Retinal pigment epithelial cell (primary cell): ENCODE results near the gene HTRA3.

Source experiments
- DNase-seq: peaks from one replicate; pipeline ENCODE4 v3.0.0-alpha.2; 2010; ENCODE audit warnings: low read depth
- H3K4me3 ChIP-seq: 2 replicates; pipeline ENCODE4 v1.5.1; 2011; ENCODE audit warnings: mild to moderate bottlenecking, low read length, control low read depth, moderate library complexity
- TF ChIP-seq, protein P1 (sequence below): conservative IDR thresholded peaks from 2 replicates; pipeline ENCODE4 v1.5.1; 2011; ENCODE audit warnings: low read depth, low read length, control low read depth, inconsistent platforms

Gene HTRA3

GRCh38 chr4:8343967-8344331, 74.4 kb downstream of the HTRA3 start:
- no peak overlapping the region for H3K4me3 ChIP-seq
- TF ChIP-seq, protein P1, sequence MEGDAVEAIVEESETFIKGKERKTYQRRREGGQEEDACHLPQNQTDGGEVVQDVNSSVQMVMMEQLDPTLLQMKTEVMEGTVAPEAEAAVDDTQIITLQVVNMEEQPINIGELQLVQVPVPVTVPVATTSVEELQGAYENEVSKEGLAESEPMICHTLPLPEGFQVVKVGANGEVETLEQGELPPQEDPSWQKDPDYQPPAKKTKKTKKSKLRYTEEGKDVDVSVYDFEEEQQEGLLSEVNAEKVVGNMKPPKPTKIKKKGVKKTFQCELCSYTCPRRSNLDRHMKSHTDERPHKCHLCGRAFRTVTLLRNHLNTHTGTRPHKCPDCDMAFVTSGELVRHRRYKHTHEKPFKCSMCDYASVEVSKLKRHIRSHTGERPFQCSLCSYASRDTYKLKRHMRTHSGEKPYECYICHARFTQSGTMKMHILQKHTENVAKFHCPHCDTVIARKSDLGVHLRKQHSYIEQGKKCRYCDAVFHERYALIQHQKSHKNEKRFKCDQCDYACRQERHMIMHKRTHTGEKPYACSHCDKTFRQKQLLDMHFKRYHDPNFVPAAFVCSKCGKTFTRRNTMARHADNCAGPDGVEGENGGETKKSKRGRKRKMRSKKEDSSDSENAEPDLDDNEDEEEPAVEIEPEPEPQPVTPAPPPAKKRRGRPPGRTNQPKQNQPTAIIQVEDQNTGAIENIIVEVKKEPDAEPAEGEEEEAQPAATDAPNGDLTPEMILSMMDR = no peak
- DNase-seq = no peak

DNA sequence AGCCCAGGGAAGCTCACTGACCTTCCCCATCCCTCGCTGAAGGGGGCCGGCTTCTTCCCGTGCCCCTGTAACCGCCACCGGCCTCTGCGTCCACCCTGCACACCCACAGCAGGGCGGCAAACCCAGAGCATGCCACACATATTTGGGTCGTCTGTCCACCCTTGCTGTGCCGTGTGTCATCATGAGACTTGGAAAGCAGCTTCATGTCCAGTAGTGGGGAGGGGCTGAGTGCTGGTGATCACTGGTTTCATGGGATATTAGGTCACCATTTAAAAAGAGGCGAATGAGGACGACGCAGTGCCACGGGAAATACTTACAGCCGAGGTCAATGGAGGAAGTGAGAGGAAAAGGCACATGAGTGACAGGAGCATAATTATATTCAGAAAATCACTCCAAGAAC, 74.8 kb downstream of the HTRA3 start:
- DNase-seq = no peak
- TF ChIP-seq, protein P1 = no peak

DNA sequence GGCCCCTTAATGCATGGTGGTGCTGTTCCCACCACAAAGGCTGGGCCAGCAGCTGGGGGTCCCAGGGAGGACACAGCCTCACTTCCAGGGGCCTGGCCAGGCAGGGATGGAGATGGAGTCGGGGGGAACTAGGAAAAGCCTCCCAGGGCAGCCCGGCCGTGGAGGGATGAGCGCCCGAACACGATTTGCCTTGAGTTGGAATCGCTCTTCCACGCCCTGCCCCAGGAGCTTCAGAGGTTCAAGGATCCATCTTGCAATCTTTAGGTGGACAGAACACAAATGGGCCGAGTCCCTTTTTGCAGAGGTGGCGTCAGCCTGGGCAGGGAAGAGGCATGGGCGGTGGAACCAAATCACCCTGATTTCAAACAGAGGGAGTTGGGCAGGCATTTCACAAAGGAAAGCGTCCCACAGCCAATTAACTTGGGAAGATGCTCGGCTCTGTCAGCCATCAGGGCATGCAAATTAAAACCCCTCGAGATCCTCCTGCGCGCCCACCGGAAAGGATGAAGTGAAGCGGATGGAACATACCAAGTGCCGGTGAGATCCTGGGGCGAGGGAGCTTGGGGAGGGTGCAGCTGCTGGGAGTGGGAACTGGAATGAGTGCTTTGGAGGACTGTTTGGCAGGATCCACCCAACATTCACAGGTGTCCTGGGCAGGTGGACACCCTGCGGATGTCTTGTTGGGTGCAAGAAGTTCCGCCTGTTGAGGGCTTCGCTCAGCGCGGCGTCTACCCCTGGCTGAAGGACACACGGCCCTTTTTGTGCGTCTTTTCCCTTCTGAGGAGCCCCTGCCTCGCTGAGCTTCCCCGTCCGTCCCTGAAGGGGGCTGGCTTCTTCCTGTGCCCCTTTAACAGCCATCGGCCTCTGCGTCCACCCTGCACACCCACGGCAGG, 75.7 kb downstream of the HTRA3 start:
- no peak for DNase-seq
- TF ChIP-seq, protein P1 = no peak
- H3K4me3 ChIP-seq = no peak overlapping the region

More for the DNA sequence above, 74.8 kb downstream of the HTRA3 start:
- no peak overlapping the region for H3K4me3 ChIP-seq

DNA sequence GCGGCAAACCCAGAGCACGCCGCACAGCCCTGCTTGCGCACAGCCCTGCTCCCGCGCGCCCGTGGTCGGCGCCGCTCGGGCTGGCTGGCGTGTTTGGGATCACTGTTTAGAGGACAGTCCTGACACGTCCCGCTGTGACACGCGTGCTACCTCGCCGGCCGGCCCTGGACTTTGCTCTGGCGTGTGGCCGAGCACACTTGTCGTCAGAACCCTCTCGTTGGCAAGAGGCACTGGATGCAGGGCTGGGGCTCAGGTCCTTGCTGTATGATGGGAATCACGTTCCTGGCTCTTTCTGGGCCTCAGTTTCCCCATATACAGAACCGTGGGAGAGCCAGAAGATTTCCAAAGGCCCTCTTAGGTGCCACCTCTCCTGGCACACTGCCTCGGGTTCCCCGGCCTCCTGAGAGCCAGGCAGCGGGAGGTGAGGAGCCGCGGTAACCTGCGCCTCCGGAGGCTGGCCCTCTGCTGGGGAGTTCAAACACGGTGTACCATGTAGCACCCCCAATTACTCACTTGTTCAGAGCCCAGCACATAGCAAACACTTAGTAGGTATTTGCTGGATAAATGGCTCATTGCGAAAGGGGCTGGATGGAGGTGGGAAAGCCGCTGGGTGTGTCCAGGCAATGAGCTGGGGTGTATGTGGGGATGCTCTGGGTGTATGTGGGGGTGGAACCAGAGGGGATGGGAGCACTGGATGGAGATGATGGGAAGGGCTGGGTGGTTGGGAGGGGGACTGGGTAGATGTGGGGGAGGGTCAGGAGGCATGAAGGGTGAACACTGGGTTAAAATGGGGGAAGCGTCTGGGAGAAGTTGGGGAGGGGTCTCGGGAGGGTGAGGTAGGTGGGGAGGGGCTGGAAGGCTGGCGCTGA, 76.6 kb downstream of the HTRA3 start:
- TF ChIP-seq, protein P1 = no peak
- DNase-seq = no peak
- H3K4me3 ChIP-seq = no peak overlapping the region

DNA sequence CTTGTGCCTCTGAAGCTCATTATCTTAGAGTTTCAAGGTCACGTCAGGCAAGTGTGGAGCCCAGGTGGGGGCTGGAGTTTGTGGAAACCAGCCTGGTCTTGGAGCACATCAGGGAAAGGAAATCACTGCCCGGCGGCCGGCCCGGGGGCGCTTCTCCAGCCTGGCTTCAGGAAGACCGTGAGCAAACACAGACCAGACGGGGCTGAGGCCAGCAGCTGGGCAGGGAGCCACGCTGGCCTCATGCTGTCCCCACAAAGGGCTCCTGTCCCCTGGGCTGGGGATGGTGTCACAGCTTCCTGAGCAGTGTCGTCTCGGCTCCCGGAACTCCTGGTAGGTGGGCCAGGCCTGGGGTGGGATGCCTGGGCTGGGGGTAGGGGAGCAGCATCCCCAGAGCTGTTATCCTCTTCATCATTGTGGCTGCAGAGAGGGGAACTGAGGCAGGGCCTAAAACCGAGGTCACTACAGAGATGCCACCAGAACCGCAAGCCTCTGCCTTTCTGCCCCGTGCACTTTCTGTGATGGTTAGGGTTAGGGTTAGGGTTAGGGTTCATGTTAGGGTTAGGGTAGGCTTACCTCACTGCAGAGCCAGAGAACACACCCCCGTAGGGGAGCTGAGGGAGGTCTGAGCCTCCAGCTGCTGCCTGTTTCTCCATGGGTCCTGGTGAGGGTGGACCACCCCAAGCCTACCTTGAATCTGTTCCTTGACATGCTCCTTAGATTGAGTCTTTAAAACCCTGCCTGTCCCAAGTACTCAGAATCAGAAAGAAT, 77.5 kb downstream of the HTRA3 start:
- H3K4me3 ChIP-seq = no peak overlapping the region
- DNase-seq = no peak
- TF ChIP-seq, protein P1 = no peak

DNA sequence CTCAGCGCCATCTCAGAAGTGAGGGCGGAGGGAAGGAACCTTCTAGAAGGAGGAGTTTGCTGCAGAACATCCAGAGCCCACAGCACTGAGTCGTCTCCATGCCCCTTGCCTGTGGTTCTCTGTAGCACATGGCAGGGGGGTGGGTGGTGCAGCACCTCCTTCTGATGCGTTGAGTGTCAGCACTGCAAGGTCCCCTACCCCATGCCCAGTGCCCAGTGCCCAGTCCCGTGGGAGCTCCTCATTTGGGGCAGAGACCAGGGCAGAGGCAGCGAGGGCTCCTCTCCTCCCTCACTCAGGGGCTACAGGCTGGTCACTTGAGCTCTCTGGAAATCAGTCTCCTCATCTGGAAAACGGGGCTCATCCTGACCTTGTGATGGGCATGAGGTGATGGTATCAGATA, 78.1 kb downstream of the HTRA3 start:
- no peak for DNase-seq
- no peak overlapping the region for H3K4me3 ChIP-seq
- TF ChIP-seq, protein P1 = no peak
